NCI-H146 treated with DMSO at 0.1 percent for 48 hours (cell line): ENCODE results near the gene MRPL12.

ENCODE experiments used
- DNase-seq: peaks from one replicate; lab custom pipeline; 2025; ENCODE audit not compliant: unreplicated experiment; lab: John Stamatoyannopoulos, UW

Gene MRPL12

GRCh38 chr17:81682565-81683207 is 20.5 kb upstream of the MRPL12 start:
- DNase-seq: no peak

- DNase-seq: no peak
Measured at GRCh38 chr17:81683208-81683583, 20.0 kb upstream of the MRPL12 start.

GRCh38 chr17:81683584-81684441 is 19.4 kb upstream of the MRPL12 start, which contains the start of the genes ARL16 and HGS:
TSS of gene ARL16 (minus strand) at chr17:81683797. CDS start at chr17:81683753, 44 bp downstream.
TSS of gene HGS (plus strand) at chr17:81684011. CDS start at chr17:81684067, 56 bp downstream.
- DNase-seq: peak; percentile 97

- DNase-seq: no peak
Measured at GRCh38 chr17:81684442-81684911, 18.7 kb upstream of the MRPL12 start.

GRCh38 chr17:81685108-81685507 is 18.1 kb upstream of the MRPL12 start:
- DNase-seq: no peak

- no peak for DNase-seq
Measured at GRCh38 chr17:81686614-81687013, 16.6 kb upstream of the MRPL12 start.

- no peak for DNase-seq
Measured at GRCh38 chr17:81687770-81688541, 15.2 kb upstream of the MRPL12 start.

GRCh38 chr17:81688616-81689015 is 14.6 kb upstream of the MRPL12 start:
- DNase-seq: no peak

GRCh38 chr17:81690066-81690465 is 13.1 kb upstream of the MRPL12 start:
- no peak for DNase-seq

- no peak for DNase-seq
Measured at GRCh38 chr17:81690549-81690948, 12.6 kb upstream of the MRPL12 start.

- no peak for DNase-seq
Measured at GRCh38 chr17:81691196-81691595, 12.0 kb upstream of the MRPL12 start.

GRCh38 chr17:81691608-81692007 is 11.6 kb upstream of the MRPL12 start:
- DNase-seq: no peak

- DNase-seq: no peak
Measured at GRCh38 chr17:81693509-81694210, 9.5 kb upstream of the MRPL12 start.

GRCh38 chr17:81694810-81695209 is 8.4 kb upstream of the MRPL12 start:
- DNase-seq: no peak

- DNase-seq: no peak
Measured at GRCh38 chr17:81695211-81695610, 8.0 kb upstream of the MRPL12 start.

GRCh38 chr17:81695801-81696200 is 7.4 kb upstream of the MRPL12 start:
- DNase-seq: no peak

- no peak for DNase-seq
Measured at GRCh38 chr17:81696218-81696941, 6.8 kb upstream of the MRPL12 start.

GRCh38 chr17:81697261-81698044 is 5.7 kb upstream of the MRPL12 start:
- DNase-seq: no peak
